Measurements from ENCODE around the gene SEPHS2. TPM values are rescaled to one million over a fixed set of nuclear protein-coding genes. Genes with fewer than 3 reads are reported as not detected.
A peak's percentile ranks its signal among the peaks of the same experiment; 100 is the strongest.

The SEPHS2 gene
- total RNA-seq, 1 experiment from 2014 or later: 53.5 TPM

GRCh38 chr16:30401768-30402425, 43.8 kb downstream of the SEPHS2 start:
- H3K27me3 Mint-ChIP-seq (ENCODE audit: low read depth): peaks cover 21% of the 10 kb centered on the region
- DNase-seq (ENCODE audit: low spot score) (no peak), ATAC-seq (no peak)
- H3K36me3 Mint-ChIP-seq: peaks cover 4% of the 10 kb centered on the region
- no peaks in the 10 kb centered on the region for H3K9me3 Mint-ChIP-seq
- H3K27ac Mint-ChIP-seq: peak overlapping the region; percentile 20
- peaks cover 26% of the 10 kb centered on the region for H3K4me1 Mint-ChIP-seq
- ChIA-PET CTCF (interaction anchor here (9.3 kb wide), 1 partner anchor 6 kb away, joined by 97 read pairs; the partner anchor contains the start of gene ZNF771), POLR2A (no interaction called here)
- peak overlapping the region; percentile 89 for H3K4me3 Mint-ChIP-seq
- TF ChIP-seq PREB (CRISPR knock-in tag; IDR thresholded peaks at IDR 0.05; ENCODE audit: borderline replicate concordance): no peak
- TF ChIP-seq ZBTB43 (CRISPR knock-in tag; IDR thresholded peaks at IDR 0.05): no peak
- no peak for TF ChIP-seq RORB (CRISPR knock-in tag; IDR thresholded peaks at IDR 0.05)
- TF ChIP-seq KAT7 (CRISPR knock-in tag; IDR thresholded peaks at IDR 0.05; ENCODE audit: borderline replicate concordance): no peak
- TF ChIP-seq JAZF1 (CRISPR knock-in tag; IDR thresholded peaks at IDR 0.05): no peak
- no peak for TF ChIP-seq USF2 (CRISPR knock-in tag; IDR thresholded peaks at IDR 0.05)
- TF ChIP-seq MAX (CRISPR knock-in tag; IDR thresholded peaks at IDR 0.05): no peak
- no peak for TF ChIP-seq IRF1 (CRISPR knock-in tag; IDR thresholded peaks at IDR 0.05)
- TF ChIP-seq ZNF532 (CRISPR knock-in tag; IDR thresholded peaks at IDR 0.05; ENCODE audit: borderline replicate concordance): no peak
- TF ChIP-seq ZNF138 (CRISPR knock-in tag; conservative IDR thresholded peaks at IDR 0.05): no peak
- TF ChIP-seq SP1 (CRISPR knock-in tag; conservative IDR thresholded peaks at IDR 0.05): no peak
- no peak for TF ChIP-seq HMGXB4 (CRISPR knock-in tag; IDR thresholded peaks at IDR 0.05)
- TF ChIP-seq NFE2L1 (CRISPR knock-in tag; IDR thresholded peaks at IDR 0.05): no peak
- TF ChIP-seq NR2C2 (CRISPR knock-in tag; IDR thresholded peaks at IDR 0.05): no peak
- TF ChIP-seq ESRRA (CRISPR knock-in tag; IDR thresholded peaks at IDR 0.05; ENCODE audit: borderline replicate concordance): no peak
- no peak for TF ChIP-seq TEAD4 (CRISPR knock-in tag; IDR thresholded peaks at IDR 0.05)
- no peak for TF ChIP-seq ZNF512 (CRISPR knock-in tag; IDR thresholded peaks at IDR 0.05; ENCODE audit: borderline replicate concordance)
